Measurements from ENCODE around the gene C11orf52. TPM values are rescaled to one million over a fixed set of nuclear protein-coding genes. Genes with fewer than 3 reads are reported as not detected.
"Not testable (repeated sequence)": the region's sequence is repeated elsewhere in the genome, so short reads cannot be mapped to it uniquely, and the experiment has no call there.

C11orf52 gene, protein sequence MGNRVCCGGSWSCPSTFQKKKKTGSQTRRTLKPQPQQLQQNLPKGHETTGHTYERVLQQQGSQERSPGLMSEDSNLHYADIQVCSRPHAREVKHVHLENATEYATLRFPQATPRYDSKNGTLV
- total RNA-seq (2014; rRNA removed; shearing (Covaris generic)): not detected in 2 replicates

- DNase-seq (ENCODE audit: low spot score): no peak
Observed at GRCh38 chr11:111918390-111919256, at the start of gene C11orf52. C11orf52 (plus strand) TSS chr11:111918913; CDS start chr11:111918973, 60 bp downstream.

- DNase-seq (ENCODE audit: low spot score): no peak
Observed at GRCh38 chr11:111870113-111870512, 48.6 kb upstream of the C11orf52 start.

- no peak for DNase-seq (ENCODE audit: low spot score)
Observed at GRCh38 chr11:111870522-111870885, 48.2 kb upstream of the C11orf52 start.

GRCh38 chr11:111870886-111871692, 47.6 kb upstream of the C11orf52 start, which contains the start of gene ALG9:
ALG9 (minus strand) TSS chr11:111871581; CDS start chr11:111871482, 99 bp downstream.
- DNase-seq (ENCODE audit: low spot score): peak; percentile 31

GRCh38 chr11:111871693-111872161, 47.0 kb upstream of the C11orf52 start:
- DNase-seq (ENCODE audit: low spot score): no peak

- DNase-seq (ENCODE audit: low spot score): peak; percentile 18
Observed at GRCh38 chr11:111878385-111878848, 40.3 kb upstream of the C11orf52 start.

DNA sequence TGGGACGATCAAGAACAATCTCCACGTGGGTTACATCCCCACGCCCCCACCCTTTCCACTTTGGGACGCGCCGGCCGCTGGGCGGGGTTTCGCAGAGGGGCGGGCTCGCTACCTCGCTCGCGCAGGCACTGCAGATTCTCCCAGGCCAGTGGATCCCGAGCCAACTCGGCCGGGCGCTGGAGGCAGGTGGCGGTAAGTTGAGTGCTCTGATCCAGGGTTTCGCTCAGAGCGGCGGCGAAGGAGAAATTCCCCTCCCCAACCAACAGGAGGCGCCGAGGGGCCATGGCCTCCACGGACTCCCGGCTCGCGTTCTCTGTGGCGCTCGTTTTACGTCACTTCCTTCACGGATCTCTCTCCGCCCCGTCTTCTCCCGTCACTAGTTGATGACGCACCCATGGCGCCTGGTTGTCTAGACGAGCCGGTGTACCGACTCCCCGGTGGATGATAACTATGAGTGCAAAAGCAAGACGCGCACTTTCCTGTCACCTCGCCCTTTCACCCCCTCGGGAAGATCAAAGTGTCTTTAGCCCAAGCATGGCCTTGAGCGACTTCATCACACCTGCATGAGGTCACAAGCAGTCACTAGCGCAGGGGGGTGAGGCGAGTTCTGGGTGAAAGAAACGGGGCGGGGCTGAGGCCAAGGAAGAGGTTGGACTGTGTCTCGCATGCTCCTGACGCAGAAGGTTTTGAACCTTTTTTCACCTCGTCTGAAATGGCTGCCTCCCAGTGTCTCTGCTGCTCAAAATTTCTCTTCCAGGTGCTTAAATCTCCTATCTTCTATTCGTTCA, 39.7 kb upstream of the C11orf52 start, which contains the start of the genes CFAP68 and FDXACB1:
Gene CFAP68 (plus strand): TSS at position 693 of the 788 bp plus-strand sequence. CDS start 20 bp downstream, at position 713.
Gene FDXACB1 (minus strand): TSS at position 317 of the 788 bp plus-strand sequence. CDS start 33 bp downstream, at position 284.
- DNase-seq (ENCODE audit: low spot score): peak; percentile 88

DNA sequence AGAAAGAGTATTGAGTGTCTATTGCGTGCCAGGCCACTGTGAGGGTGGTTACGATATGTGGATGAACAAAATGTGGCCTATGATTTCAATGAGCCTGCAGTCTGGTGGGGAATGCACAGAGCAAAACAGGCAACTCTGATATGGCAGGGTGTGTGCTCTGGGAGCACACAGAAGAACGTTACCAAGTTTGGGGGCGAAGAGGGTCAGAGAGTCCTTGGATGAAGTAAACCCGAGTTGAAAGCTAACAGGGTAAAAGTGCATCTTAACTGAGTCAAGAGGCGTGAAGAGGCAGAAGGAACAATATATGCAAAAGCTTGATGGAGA, 39.1 kb upstream of the C11orf52 start:
- no peak for DNase-seq (ENCODE audit: low spot score)

- no peak for DNase-seq (ENCODE audit: low spot score)
Observed at GRCh38 chr11:111882202-111882601, 36.5 kb upstream of the C11orf52 start.

DNA sequence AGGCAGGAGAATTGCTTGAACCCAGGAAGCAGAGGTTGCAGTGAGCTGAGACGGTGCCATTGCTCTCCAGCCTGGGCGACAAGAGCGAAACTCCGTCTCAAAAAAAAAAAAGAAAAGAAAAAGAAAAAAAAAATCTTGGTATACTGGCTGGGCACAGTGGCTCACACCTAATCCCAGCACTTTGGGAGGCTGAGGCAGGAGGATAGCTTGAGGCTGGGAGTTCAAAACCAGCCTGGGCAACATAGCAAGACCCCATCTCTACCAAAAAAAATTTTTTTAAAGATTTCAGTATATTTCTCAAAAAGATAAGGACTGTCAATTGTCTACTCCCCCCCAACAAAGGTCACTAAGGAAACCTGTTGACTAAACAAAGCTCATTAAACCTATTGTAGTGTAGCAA, 33.7 kb upstream of the C11orf52 start:
- not testable (repeated sequence) for DNase-seq (ENCODE audit: low spot score)

- DNase-seq (ENCODE audit: low spot score): no peak
Observed at GRCh38 chr11:111886032-111886431, 32.7 kb upstream of the C11orf52 start.

DNA sequence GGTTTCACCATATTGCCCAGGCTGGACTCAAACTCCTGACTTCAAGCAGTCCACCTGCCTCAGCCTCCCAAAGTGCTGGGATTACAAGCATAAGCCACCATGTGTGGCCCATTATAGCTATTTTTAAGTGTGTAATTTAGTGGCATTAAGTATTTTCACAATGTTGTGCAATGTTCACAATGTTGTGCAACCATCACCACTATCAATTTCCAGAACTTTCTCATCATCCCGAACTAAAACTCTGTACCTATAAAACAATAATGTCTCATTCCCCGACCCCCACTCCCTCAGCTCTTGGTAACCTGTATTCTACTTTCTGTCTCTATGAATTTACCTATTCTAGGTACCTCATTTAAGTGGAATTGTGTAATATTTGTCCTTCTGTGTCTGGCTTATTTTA, 31.9 kb upstream of the C11orf52 start:
- no peak for DNase-seq (ENCODE audit: low spot score)

DNA sequence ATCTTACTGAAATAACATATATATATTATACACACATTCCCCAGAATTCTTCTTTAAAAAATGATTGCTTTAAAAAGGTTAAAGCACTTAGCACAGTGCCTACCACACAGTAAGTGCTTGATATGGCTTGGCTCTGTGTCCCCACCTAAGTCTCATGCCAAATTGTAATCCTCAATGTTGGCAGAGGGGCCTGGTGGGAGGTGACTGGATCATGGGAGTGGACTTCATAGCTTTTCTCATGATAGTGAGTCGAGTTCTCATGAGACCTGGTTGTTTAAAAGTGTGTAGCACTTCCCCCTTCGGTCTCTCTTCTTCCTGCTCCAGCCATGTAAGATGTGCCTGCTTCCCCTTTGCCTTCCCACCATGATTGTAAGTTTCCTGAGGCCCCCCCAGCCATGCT, 13.3 kb upstream of the C11orf52 start:
- no peak for DNase-seq (ENCODE audit: low spot score)

DNA sequence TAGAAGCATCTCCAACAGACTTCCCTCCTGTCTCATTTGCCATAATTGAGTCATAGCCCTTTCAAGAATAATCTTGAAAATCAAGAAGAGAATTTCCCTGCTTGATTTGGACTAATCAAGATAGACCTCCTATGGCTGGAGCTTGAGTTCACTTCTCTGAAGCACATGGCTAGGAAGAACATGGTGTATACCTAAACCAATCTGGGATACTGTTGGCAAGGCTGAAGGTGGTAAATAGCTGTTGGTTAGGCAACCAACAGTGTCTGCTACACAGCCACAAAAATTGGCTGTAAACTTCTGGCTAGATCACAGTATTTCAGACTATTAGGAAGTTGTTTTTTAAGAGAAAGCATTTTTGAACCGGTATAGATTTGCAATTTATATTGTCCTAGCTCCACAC, 12.0 kb upstream of the C11orf52 start:
- no peak for DNase-seq (ENCODE audit: low spot score)

DNA sequence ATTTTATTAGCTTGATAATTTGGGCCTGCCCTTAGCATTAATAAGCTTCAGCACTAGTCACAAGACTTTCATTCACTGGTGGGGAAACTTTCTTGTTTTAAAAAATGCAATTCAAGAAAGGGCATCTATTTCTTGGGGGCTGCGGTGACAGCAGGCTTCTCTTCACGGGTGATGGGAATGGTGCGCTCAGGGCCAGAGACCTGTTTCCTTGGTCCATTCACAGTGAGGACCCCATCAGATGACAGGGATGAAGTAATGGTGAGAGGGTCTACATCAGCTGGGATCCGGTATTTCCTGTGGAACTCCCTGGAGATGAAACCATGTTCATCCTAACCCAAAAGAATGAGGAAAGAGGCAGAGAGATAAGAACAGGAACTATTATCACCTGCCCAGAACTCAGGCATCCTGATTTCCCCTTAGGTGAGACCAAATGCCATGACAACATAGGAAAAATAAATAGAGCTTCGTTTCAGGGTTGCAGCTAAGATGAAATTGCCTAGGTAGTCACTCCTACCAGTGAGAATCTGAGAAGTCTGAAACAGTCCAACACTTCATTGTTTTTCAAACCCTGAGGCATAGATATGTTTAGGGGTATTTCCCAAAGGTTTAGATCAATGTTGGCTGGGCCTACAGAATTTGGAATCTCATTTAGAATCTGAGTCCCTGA, 9.9 kb upstream of the C11orf52 start:
- no peak for DNase-seq (ENCODE audit: low spot score)

DNA sequence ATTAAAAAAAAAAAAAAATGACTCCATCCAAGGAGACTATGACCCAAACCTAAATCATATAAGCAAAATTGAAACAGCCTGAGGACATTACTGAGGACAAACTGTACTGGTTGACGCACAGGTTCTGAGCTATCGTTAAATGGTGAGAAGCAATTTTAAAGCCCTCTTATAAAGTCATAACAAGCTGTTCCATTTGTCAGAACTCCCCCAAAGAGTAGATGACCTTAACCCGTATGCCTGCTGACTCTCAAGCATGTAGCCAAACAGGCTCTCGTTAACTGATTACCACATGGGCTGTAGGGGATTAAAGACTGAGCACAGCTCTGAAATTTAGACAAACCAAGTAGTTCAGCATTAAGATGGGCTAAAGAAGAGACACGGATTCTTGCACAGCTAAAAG, 9.3 kb upstream of the C11orf52 start:
- DNase-seq (ENCODE audit: low spot score): no peak

DNA sequence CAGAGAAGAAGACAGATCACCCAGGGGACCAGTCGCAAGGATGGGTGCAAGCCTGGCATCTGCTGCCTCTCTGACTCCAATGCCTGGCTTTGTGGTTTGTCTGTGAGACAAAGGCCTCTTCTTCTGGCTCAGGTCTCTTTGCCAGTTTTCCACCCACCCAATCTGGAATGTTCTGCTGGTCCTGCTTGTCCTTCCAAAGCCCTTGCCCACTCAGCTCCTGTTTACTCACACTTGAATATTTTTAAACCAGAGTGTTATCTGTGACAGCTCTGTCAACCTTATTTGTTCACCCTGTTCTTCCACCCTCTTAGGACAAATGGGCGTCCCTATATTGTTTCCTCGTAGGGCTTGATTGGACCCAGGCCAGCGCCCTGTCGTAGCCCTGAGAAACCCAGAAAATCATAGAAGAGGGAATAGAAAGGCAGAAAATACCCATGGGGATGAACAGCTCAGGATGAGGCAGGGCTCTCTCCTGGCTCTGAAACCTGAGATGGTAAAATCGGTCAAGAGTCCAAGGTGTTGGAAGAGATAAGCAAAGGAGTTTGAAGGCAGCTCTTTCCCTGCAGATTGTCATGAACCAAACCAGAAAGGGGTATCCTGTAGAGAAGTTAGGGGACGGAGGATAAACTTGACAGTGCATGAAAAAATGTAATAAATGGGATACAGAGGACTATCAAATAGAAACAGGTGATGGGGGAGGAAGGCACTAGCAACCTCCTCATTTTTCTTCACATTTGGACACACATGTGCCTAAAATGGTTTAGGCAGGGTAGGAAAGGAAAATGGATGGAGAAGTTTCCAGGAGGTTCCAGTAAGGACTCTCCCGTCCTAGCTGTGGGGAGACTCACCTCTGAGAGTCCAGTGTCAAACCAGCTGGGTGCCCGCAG, 7.8 kb upstream of the C11orf52 start:
- no peak for DNase-seq (ENCODE audit: low spot score)

GRCh38 chr11:111911563-111912401, 6.9 kb upstream of the C11orf52 start, which contains the start of gene CRYAB:
CRYAB (minus strand) TSS chr11:111911770; CDS start chr11:111911724, 46 bp downstream.
- DNase-seq (ENCODE audit: low spot score): peak; percentile 37

Data from A172 (cell line).